CD14-positive monocyte (primary cell): ENCODE results near the gene FAM120A. TPM values are rescaled to one million over a fixed set of nuclear protein-coding genes. Genes with fewer than 3 reads are reported as not detected.

ENCODE experiments used
- DNase-seq, 3 donors: peaks; one replicate each; pipeline ENCODE4 v3.0.0-alpha.2; 2011 to 2022
- H2AFZ ChIP-seq: 2 replicates; pipeline ENCODE4 v1.6.0; 2012; ENCODE audit warnings: mild to moderate bottlenecking, low read depth, low read length, inconsistent platforms; ENCODE audit not compliant: insufficient read depth, poor library complexity, severe bottlenecking
- H3K27ac ChIP-seq, 2 donors: 1 replicate in 1 of 2; 2 replicates in 1 of 2; pipeline ENCODE4 v1.5.1; 2012 to 2013; ENCODE audit warnings: low read length in 2 of 2, control low read depth in 1 of 2, inconsistent platforms in 1 of 2, low read depth in 1 of 2, mild to moderate bottlenecking in 1 of 2
- H3K27me3 ChIP-seq, 2 donors: one replicate each; pipeline versions ENCODE4 v1.6.0 to v1.6.1; 2011 to 2013; ENCODE audit warnings: low read length in 2 of 2; ENCODE audit not compliant: control insufficient read depth in 2 of 2, insufficient read depth in 2 of 2
- H3K36me3 ChIP-seq, 2 donors: replicated peaks in 1 of 2; 1 replicate in 1 of 2; 2 replicates in 1 of 2; pipeline versions ENCODE4 v1.5.1 to v1.6.1; 2012 to 2013; ENCODE audit warnings: low read length in 2 of 2, control low read depth in 1 of 2, inconsistent platforms in 1 of 2, mild to moderate bottlenecking in 1 of 2; ENCODE audit not compliant: insufficient read depth in 2 of 2, control insufficient read depth in 1 of 2
- H3K4me1 ChIP-seq, 2 donors: 1 replicate in 1 of 2; 2 replicates in 1 of 2; pipeline versions ENCODE4 v1.5.1 to v1.6.1; 2012 to 2013; ENCODE audit warnings: low read length in 2 of 2, control low read depth in 1 of 2, inconsistent platforms in 1 of 2, mild to moderate bottlenecking in 1 of 2, moderate library complexity in 1 of 2; ENCODE audit not compliant: insufficient read depth in 2 of 2, control insufficient read depth in 1 of 2
- H3K4me2 ChIP-seq: replicated peaks from 2 replicates; pipeline ENCODE3; 2012; ENCODE audit warnings: low read length, moderate library complexity, mild to moderate bottlenecking; ENCODE audit not compliant: poor library complexity, severe bottlenecking; ENCODE audit errors: extremely low read depth
- H3K4me3 ChIP-seq, 3 experiments: fragments of 200-600 bp in 1 of 3; sonication (generic) in 1 of 3; replicated peaks in 1 of 3; 1 replicate in 2 of 3; 2 replicates in 1 of 3; pipeline ENCODE4 v1.5.1; 2011 to 2013; ENCODE audit warnings: low read length in 3 of 3, mild to moderate bottlenecking in 3 of 3, control low read depth in 2 of 3, low read depth in 2 of 3, inconsistent platforms in 1 of 3, moderate library complexity in 1 of 3
- H3K79me2 ChIP-seq: 2 replicates; pipeline ENCODE4 v1.6.0; 2012; ENCODE audit warnings: mild to moderate bottlenecking, control low read depth, inconsistent platforms, low read length, moderate library complexity; ENCODE audit not compliant: insufficient read depth
- H3K9ac ChIP-seq: 2 replicates; pipeline ENCODE4 v1.6.0; 2017; ENCODE audit warnings: low read length, mild to moderate bottlenecking; ENCODE audit not compliant: insufficient read depth, poor library complexity, severe bottlenecking
- H3K9me3 ChIP-seq, 2 donors: replicated peaks in 1 of 2; 1 replicate in 1 of 2; 2 replicates in 1 of 2; pipeline versions ENCODE4 v1.5.1 to v1.6.1; 2012 to 2013; ENCODE audit warnings: low read length in 2 of 2, control low read depth in 1 of 2; ENCODE audit not compliant: control insufficient read depth in 1 of 2, insufficient read depth in 1 of 2
- H4K20me1 ChIP-seq: 2 replicates; pipeline ENCODE4 v1.6.0; 2012; ENCODE audit warnings: mild to moderate bottlenecking, low read length, control low read depth, moderate library complexity; ENCODE audit not compliant: insufficient read depth
- H3K27ac Mint-ChIP-seq, 7 donors: one replicate each; pipeline ENCODE4 v1.8.0; 2020; ENCODE audit warnings: mild to moderate bottlenecking in 7 of 7, mixed read lengths in 7 of 7, moderate library complexity in 6 of 7, inconsistent platforms in 2 of 7
- H3K27me3 Mint-ChIP-seq, 3 donors: one replicate each; pipeline ENCODE4 v1.8.0; 2021 to 2022; ENCODE audit warnings: low read depth in 3 of 3, mild to moderate bottlenecking in 3 of 3, mixed read lengths in 3 of 3, moderate library complexity in 3 of 3, inconsistent platforms in 1 of 3
- H3K36me3 Mint-ChIP-seq, 2 donors: one replicate each; pipeline ENCODE4 v1.8.0; 2020; ENCODE audit warnings: mixed read lengths in 2 of 2, inconsistent platforms in 1 of 2, mild to moderate bottlenecking in 1 of 2
- H3K4me1 Mint-ChIP-seq: one replicate; pipeline ENCODE4 v1.8.0; 2020; ENCODE audit warnings: mild to moderate bottlenecking, mixed read lengths
- H3K4me3 Mint-ChIP-seq, 2 donors: one replicate each; pipeline ENCODE4 v1.8.0; 2020; ENCODE audit warnings: mild to moderate bottlenecking in 2 of 2, mixed read lengths in 2 of 2, moderate library complexity in 1 of 2
- H3K9me3 Mint-ChIP-seq, 7 donors: one replicate each; pipeline ENCODE4 v1.8.0; 2020 to 2022; ENCODE audit warnings: mixed read lengths in 7 of 7, mild to moderate bottlenecking in 6 of 7, moderate library complexity in 6 of 7, inconsistent platforms in 2 of 7
- CTCF ChIP-seq: fragments of 200-600 bp; IDR thresholded peaks from one replicate; pipeline ENCODE4 v1.8.0; 2022; ENCODE audit warnings: antibody characterized with exemption, mild to moderate bottlenecking
- WGBS: methylation state at CpG from one replicate; pipeline ENCODE4 v1.1.5; 2013; ENCODE audit warnings: missing lambda C conversion rate; ENCODE audit not compliant: insufficient coverage; 5-methylcytosine and 5-hydroxymethylcytosine counted together
- intact Hi-C, 2 donors: fragments of 100-400 bp; cut with micrococcal nuclease; formaldehyde crosslinking; loops; one replicate each; pipeline versions ENCODE4 v1.15.0 to v1.15.1; 2023
- polyA plus RNA-seq, 3 donors: library from polyadenylated mRNA; depleted of rRNA in 1 of 3; unstranded in 2 of 3; stranded (reverse) in 1 of 3; fragments of 300-500 nt in 2 of 3; fragments of >200 nt in 1 of 3; fragmentation: Illumina TruSeq in 2 of 3; gene quantifications; 1 replicate in 2 of 3; 2 replicates in 1 of 3; pipeline ENCODE4 v1.2.3, GENCODE V29; 2012 to 2021

FAM120A gene
- polyA plus RNA-seq, 3 donors = 10.4 to 76.6 (median 12.7) TPM

- Mint-ChIP-seq H3K36me3 (peaks cover 4 to 7% of the 10 kb centered on the region in 2 donors), H3K4me3 (no peak overlapping the region), H3K4me1 (peaks cover 13% of the 10 kb centered on the region), H3K9me3 (no peaks in the 10 kb centered on the region), H3K27ac (peak overlapping the region in 2 of 7 donors; percentile 62 to 66), H3K27me3 (no peaks in the 10 kb centered on the region)
- no peak overlapping the region for H3K9ac ChIP-seq
- no peaks in the 10 kb centered on the region for H3K36me3 ChIP-seq
- no peaks in the 10 kb centered on the region for H3K4me1 ChIP-seq
- 95% methylated on average over 7 of the region's 13 CpGs for WGBS
- no peak for DNase-seq
- H3K27ac ChIP-seq = no peak overlapping the region
- H3K79me2 ChIP-seq = peaks cover 92% of the 10 kb centered on the region
- H2AFZ ChIP-seq = no peak overlapping the region
- H4K20me1 ChIP-seq = peaks cover 100% of the 10 kb centered on the region
- no peaks in the 10 kb centered on the region for H3K27me3 ChIP-seq
- H3K4me3 ChIP-seq = no peak overlapping the region
- intact Hi-C loops = no loop called here
- TF ChIP-seq CTCF = no peak
- no peak overlapping the region for H3K4me2 ChIP-seq
- H3K9me3 ChIP-seq = no peaks in the 10 kb centered on the region
Observed at GRCh38 chr9:93591301-93592007, 140.0 kb downstream of the FAM120A start.

- no peaks in the 10 kb centered on the region for H3K4me1 ChIP-seq
- intact Hi-C loops = no loop called here
- no peak for DNase-seq
- Mint-ChIP-seq H3K9me3 (peaks cover 0 to under 1% (median 0%) of the 10 kb centered on the region in 7 donors), H3K27ac (peak overlapping the region in 1 of 7 donors; percentile 33), H3K4me3 (no peak overlapping the region), H3K27me3 (no peaks in the 10 kb centered on the region), H3K4me1 (peaks cover 11% of the 10 kb centered on the region), H3K36me3 (peaks cover 4 to 7% of the 10 kb centered on the region in 2 donors)
- no peak overlapping the region for H2AFZ ChIP-seq
- TF ChIP-seq CTCF = no peak
- H3K4me3 ChIP-seq = no peak overlapping the region
- H3K4me2 ChIP-seq = no peak overlapping the region
- no peaks in the 10 kb centered on the region for H3K27me3 ChIP-seq
- WGBS = 95% methylated on average over 6 of the region's 8 CpGs
- no peak overlapping the region for H3K27ac ChIP-seq
- no peaks in the 10 kb centered on the region for H3K36me3 ChIP-seq
- no peak overlapping the region for H3K9ac ChIP-seq
- H4K20me1 ChIP-seq = peaks cover 97% of the 10 kb centered on the region
- no peaks in the 10 kb centered on the region for H3K9me3 ChIP-seq
- peaks cover 88% of the 10 kb centered on the region for H3K79me2 ChIP-seq
Observed at GRCh38 chr9:93592008-93592642, 140.6 kb downstream of the FAM120A start.
